SK-N-SH treated with all-trans-retinoic acid at 6 μM for 48 hours (cell line): ENCODE measurements around the gene ARHGAP26.

Experiments used
- ARNTL ChIP-seq: fragments of 450-650 bp; formaldehyde crosslinking; IDR thresholded peaks from 2 replicates; pipeline ENCODE4 v1.5.0; 2020; ENCODE audit warnings: low read depth, mild to moderate bottlenecking, moderate library complexity, borderline replicate concordance
- BACH2 ChIP-seq: fragments of 250-450 bp; sonication (Bioruptor Pico); IDR thresholded peaks from 2 replicates; pipeline ENCODE4 v1.9.0; 2021; ENCODE audit warnings: mild to moderate bottlenecking, borderline replicate concordance
- CSDC2 ChIP-seq: fragments of 250-450 bp; sonication (Bioruptor Pico); IDR thresholded peaks from 2 replicates; pipeline ENCODE4 v1.5.0; 2020; ENCODE audit warnings: mild to moderate bottlenecking, moderate library complexity
- ESRRG ChIP-seq: fragments of 250-450 bp; sonication (Bioruptor Pico); IDR thresholded peaks from 2 replicates; pipeline ENCODE4 v1.6.1; 2021; ENCODE audit warnings: mild to moderate bottlenecking
- OSR1 ChIP-seq: fragments of 250-450 bp; sonication (Bioruptor Pico); IDR thresholded peaks from 2 replicates; pipeline ENCODE4 v1.8.0; 2022; ENCODE audit warnings: moderate library complexity, mild to moderate bottlenecking, inconsistent platforms
- PATZ1 ChIP-seq: fragments of 250-450 bp; sonication (Bioruptor Pico); IDR thresholded peaks from 2 replicates; pipeline ENCODE4 v1.8.0; 2020; ENCODE audit warnings: mild to moderate bottlenecking, moderate library complexity, borderline replicate concordance
- TCF4 ChIP-seq: fragments of 250-450 bp; sonication (Bioruptor Pico); IDR thresholded peaks from 2 replicates; pipeline ENCODE4 v1.8.0; 2021; ENCODE audit warnings: mild to moderate bottlenecking, moderate library complexity, borderline replicate concordance
- TOX ChIP-seq: fragments of 250-450 bp; sonication (Bioruptor Pico); IDR thresholded peaks from 2 replicates; pipeline ENCODE4 v1.8.0; 2021; ENCODE audit warnings: mild to moderate bottlenecking, moderate library complexity, borderline replicate concordance
- ZFP3 ChIP-seq: fragments of 250-450 bp; sonication (Bioruptor Pico); IDR thresholded peaks from 2 replicates; pipeline ENCODE4 v1.5.0; 2020; ENCODE audit warnings: mild to moderate bottlenecking, moderate library complexity
- ZFP30 ChIP-seq: fragments of 450-650 bp; formaldehyde crosslinking; IDR thresholded peaks from 2 replicates; pipeline ENCODE4 v1.5.0; 2022; ENCODE audit warnings: mild to moderate bottlenecking, moderate library complexity
- TF ChIP-seq, protein P1 (sequence below): fragments of 250-450 bp; sonication (Bioruptor Pico); IDR thresholded peaks from 2 replicates; pipeline ENCODE4 v1.5.1; 2021; ENCODE audit warnings: mild to moderate bottlenecking, moderate library complexity

DNA sequence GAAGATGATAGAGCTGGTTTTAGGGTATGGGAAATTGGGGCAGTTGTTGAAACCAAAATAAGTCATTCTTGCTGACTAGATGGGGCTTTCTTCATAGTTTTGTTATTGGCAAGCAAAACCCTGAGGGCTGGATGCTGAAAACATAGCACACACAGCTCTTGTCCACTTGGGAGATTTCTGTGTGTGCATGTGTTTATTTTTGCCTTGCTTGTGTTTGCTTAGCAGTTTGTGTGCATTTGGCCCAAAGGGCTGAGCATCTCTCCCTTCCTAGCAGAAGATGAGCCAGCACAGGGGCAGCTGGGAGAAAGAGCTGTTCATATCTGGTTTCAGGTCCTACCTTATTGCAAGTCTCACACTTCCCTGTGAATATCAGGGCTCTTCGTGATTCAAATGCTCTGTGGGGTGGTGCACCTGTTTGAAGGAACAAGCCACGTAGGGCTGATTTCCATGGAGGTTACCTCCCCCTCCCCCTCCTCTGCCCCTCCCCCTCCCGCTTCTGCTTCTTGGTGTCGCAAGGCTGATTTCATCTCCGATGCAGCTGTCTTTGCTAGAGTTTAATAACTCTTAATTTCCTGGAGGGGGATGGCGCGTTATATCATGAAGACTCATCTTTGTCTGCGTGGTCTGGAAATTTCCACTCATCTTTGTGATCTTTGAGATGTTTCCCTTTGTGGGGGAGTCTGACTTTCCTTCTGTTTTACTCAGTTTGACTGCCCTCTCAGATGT is 296.5 kb downstream of the ARHGAP26 start:
- TF ChIP-seq PATZ1 (CRISPR knock-in tag) (no peak), ZFP3 (no peak), TOX (CRISPR knock-in tag) (no peak), ZFP30 (no peak), CSDC2 (no peak), TCF4 (CRISPR knock-in tag) (no peak), BACH2 (CRISPR knock-in tag) (no peak), ESRRG (no peak), OSR1 (CRISPR knock-in tag) (no peak), ARNTL (CRISPR knock-in tag) (no peak)
- TF ChIP-seq, protein P1, sequence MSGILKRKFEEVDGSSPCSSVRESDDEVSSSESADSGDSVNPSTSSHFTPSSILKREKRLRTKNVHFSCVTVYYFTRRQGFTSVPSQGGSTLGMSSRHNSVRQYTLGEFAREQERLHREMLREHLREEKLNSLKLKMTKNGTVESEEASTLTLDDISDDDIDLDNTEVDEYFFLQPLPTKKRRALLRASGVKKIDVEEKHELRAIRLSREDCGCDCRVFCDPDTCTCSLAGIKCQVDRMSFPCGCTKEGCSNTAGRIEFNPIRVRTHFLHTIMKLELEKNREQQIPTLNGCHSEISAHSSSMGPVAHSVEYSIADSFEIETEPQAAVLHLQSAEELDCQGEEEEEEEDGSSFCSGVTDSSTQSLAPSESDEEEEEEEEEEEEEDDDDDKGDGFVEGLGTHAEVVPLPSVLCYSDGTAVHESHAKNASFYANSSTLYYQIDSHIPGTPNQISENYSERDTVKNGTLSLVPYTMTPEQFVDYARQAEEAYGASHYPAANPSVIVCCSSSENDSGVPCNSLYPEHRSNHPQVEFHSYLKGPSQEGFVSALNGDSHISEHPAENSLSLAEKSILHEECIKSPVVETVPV (CRISPR knock-in tag): no peak
